ENCODE measurements around the gene DDR1.
"Not testable (repeated sequence)": the region's sequence is repeated elsewhere in the genome, so short reads cannot be mapped to it uniquely, and the experiment has no call there.

DDR1 gene

DNA sequence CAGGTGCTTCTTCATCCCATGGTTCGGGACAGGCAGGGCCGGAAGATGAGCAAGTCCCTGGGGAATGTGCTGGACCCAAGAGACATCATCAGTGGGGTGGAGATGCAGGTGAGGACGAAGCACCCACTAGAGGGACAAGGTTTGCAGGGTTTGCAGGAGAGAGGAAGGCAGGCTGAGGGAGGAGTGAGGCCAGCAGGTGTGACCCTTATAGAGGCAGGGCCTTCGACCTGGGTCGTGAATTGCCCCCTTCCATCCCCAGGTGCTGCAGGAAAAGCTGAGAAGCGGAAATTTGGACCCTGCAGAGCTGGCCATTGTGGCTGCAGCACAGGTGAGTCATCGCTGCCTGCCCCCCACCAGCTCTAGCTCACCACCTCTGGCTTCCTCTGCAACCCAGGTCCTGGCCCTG lies 38.1 kb downstream of the DDR1 start:
- DNase-seq: no peak

DNA sequence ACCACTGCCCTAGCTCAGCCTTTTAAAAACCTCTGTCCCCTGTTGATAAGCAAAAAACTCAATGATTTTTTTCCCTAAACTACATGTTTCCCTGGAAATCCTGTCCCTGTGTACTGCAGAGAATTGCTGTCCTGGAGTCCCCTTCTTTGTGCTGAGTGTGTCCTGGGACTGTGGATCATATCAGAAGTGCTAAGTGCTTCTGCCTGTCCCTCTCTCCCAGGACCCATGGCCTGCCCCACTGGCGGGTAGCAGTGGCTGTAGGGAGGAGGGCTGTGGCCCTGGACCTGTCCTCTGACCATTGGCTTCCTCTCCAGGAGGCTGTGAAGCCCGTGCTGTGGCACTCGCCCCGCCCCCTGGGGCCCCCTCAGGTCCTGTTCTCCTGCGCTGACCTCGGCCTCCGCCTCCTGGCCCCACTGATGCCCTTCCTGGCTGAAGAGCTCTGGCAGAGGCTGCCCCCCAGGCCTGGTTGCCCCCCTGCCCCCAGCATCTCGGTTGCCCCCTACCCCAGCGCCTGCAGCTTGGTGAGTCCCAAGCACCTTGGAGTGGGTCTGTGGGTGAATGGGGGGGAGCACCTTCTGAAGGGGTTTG lies 39.8 kb downstream of the DDR1 start:
- DNase-seq: not testable (repeated sequence)

DNA sequence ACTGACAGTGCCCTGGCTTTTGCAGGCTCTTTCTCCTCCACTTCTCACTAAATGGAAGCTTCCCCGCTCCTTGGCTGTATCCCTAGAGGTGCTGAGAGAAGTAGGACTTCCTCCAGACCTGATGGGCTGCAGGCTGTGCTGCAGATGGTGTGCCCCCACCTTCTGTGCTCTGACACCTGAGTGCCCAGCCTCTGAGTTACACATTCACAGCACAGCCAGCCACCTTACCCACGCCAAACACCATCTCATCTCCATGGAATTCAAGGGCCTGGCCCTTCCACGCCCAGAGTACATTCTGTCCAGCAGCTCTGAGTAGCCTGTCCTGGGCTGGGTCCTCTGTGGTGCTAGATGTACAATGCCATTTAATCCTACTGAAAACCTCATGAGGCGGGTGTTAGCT lies 42.3 kb downstream of the DDR1 start:
- DNase-seq: no peak

DNA sequence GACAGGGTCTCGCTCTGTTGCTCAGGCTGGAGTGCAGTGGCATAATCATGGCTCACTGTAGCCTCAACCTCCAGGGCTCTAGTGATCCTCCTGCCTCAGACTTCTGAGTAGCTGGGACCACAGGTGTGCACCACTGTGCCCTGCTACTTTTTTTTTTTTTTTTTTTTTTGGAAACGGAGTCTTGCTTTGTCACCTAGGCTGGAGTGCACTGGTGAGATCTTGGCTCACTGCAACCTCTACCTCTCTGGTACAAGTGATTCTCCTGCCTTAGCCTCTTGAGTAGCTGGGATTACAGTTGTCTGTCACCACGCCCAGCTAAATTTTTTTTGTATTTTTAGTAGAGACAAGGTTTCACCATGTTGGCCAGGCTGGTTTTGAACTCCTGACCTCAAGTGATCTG lies 42.8 kb downstream of the DDR1 start:
- DNase-seq: not testable (repeated sequence)

DNA sequence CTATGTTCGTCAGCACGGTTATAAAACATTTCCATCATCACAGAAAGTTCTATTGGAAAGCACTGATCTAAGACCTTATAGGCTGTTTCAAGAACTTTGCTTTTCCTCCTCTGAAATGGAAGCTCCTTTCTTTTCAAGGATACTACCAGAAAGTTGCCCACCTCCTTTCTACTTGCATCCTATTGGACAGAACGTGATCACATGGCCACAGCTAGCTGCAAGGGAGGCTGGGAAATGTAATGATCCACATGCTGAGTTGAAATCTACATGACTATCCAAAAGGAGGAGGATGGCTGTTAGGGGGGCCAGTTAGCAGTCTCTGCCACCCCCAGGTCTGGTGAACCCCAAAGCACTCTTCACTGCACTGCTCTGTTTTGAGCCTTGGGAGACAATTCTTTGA lies 44.4 kb downstream of the DDR1 start:
- DNase-seq: no peak

DNA sequence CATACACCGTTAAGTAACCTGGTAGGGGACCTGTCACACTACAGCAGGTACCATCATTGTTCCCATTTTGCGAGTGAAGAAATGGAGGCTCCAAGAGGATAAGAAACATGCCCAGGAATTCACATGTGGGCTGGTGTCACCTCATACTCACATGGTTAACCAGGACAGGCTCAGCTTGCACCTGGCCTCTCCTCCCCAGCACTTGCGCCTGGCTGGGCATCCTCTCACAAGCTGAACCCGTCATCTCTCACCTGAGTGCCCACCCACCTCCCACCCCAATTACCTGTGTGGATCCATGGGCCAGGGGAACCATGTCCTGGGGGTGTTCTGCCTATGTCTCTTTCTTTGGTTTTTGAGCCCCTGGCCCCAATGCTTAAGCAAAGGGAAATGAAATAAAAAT lies 46.2 kb downstream of the DDR1 start:
- DNase-seq: no peak

DNA sequence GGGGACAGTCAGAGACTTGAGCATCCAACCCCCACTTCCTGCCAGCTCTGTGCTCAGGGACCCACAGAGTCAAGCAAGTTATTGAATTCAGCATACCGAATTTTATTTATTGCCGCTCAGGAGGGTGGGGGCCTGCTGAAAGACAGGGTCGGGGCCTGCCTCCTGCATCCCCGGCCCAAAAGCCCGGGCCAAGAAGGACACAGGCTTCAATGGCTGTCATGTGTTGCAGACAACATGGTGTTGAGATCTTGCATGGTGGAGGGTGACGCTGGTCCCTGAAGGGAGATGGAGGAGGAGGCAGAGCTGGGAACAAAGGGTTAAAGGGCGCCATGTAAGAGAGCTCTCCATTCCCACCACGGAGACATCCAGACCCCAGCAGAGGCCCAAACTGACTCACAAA lies 47.0 kb downstream of the DDR1 start:
- no peak for DNase-seq

DNA sequence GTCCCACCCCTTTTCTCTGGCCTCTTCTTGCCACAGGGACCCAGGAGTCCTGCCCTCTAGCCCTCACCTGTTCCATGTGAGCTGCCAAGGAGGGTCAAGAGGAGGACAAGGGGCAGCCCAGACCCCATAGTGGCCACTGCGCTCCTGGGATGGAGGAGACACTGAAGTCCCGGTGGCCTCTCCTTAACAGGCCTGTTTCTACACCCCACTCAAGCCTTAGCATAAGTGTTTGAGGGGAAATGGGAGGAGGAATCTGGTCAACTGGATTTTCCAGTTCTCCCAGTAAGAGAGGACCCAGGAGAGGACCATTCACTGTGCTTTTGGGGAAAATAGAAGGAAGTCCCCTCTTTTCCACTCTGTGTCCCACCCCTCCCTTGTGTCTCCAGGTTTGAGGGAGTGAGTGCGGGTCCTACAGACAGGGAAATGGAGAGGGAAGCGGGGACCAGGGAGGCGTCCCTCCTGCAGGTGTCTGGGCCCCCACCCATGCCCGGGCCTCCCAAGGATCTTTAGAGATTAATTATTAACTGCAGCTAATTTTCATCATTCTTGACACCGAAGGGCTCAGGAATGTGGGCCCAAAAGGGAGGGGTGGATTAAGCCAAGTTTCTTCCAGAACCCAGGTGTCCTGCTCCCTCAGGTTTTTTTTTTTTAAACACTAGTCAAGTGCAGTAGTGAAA lies 47.8 kb downstream of the DDR1 start, which contains the start of gene SFTA2:
SFTA2 (minus strand) TSS at position 202 of the 677 bp plus-strand sequence; CDS start at position 128, 74 bp downstream.
- no peak for DNase-seq

DNA sequence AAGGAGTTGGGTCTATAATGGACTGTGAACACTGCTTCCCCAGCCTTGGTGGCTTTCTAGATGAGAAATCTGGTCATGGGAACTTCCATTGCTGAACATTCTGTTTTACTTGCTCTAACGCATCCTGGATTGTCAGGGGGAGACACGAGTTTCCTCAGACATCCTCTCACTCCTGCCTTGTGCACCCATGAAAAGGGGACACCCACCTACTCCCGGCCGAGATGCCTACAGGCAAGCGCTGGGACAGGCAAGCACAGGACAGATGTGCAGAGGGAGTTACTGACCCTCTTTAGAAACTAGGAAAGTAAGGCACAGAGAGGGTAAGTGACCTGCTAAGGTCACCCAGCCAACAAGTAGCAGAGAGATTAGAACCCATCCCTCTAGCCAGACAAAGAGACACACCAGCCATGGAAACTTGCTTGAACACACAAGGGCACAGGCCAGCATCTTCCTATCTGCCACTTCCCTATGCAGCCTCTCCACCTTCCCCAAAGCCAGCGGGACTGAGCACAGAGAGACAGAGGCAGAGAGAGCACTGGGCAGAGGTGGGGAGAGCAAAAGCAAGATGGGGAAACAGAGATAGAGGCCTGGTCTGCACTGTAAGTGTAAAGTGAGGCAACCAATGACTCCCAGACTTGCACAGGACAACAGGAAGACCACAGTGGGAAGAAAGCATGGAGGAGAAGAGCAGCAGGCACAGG lies 48.5 kb downstream of the DDR1 start:
- DNase-seq: no peak

DNA sequence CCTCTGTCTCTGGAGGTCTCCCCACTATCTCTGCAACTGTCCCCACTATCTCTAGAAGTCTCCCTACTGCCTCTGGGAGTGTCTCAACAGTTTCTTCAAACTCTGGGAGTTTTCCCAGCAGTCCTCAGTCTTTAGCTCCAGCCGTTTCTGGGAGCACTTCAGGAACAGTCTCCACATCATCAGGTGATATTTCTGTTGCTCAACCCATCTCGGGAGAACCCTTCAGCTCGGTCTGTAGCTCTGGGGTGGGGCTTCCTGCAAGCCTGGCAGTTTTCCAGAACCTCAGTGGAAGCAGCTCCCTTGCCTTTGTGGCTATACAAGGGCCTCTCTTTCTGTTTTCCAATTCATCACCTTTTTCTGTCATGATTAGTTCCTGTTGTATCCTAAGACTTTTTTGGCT lies 50.7 kb downstream of the DDR1 start:
- DNase-seq: peak in 1 of 3 experiments; percentile 18

DNA sequence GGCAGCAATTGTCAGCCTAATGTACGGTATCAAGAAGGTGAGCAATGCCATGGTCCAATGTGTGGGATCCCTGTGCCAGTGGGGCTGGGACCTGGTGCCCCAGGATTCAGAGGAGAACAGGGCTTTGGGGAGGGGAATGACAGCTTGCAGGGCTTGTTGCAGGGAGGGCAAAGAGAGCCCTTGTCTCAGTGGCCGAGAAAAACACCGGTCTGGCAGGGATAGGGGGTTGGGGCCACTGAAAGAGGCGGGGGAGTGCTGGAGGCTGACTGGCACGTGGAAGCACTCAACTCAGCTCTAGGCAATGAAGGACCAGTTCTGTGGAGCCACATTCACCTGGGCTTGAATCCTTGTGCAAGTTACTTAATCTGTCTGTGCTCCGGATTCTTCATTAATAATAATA lies 52.9 kb downstream of the DDR1 start:
- no peak for DNase-seq

DNA sequence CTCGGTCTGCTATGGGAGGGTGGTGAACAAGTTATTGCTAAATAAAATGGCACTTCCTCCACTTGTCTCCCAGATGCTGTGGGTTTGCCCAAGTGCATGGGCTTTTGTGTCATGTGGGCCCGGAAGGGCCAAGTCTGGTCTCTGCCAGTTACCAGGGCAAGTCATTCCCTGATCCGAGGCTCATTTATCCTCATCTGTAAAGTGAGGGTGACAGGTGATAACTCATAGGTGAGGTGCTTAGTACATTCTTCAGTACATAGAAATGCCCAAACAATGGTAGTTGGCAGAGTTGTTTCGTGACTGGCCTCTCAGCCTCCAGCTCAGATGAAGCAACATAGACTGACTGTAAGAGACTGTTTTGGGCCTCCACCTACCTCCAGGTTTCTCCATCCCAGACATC lies 54.4 kb downstream of the DDR1 start:
- DNase-seq: no peak

DNA sequence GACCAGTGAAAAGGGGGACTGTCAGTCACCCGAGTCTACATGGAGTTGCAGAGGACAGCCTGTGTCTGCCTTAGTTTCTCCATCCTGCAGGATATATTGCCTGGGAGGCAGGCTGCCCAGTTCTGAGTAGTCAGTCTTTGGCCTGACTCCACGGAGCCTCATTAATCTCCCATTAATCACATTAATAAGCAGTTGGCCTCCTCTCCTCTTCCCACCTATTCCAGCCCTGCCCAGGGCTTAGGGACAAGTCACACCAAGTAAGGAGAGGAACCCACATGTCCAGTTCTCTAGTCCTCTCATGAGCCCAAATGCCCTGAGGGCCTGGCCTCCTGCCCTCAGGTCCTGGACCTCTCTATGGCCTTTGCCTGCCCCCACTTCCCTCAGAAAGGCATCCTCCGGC lies 55.2 kb downstream of the DDR1 start:
- peak in 1 of 3 experiments; percentile 22 for DNase-seq

DNA sequence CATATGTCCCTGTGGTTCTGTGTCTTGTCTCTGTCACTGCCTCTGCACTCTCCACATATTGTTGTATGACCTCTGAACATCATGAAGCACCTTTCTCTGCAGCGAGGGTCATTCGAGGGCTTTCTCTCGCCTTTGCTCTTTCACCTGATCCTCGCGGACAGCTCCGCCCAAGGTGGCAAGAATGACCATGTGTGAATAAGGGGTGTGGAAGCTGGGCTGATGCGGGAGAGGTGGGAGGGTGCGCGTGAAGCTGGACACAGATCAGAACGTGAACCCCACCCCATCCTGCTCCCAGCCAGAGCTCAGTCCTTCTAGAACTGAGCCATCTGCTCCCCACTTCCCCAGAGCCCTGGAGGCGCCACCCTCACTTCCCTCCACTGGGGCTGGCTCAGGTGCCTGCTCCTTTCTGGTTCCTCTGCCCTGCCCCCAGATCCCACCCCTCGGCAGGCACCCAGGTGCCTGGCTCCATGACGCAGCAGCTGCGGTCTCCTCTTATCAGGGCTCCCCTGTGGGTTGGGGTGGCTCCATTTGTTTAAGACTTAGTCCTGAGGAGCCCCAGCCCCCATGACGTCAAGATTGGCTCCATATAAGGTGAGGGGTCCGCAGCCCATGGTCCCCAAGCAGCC lies 56.2 kb downstream of the DDR1 start, which contains the start of gene MUCL3:
MUCL3 (plus strand) TSS at position 613 of the 626 bp plus-strand sequence. CDS start 27 bp downstream, outside the sequence.
- DNase-seq: no peak

DNA sequence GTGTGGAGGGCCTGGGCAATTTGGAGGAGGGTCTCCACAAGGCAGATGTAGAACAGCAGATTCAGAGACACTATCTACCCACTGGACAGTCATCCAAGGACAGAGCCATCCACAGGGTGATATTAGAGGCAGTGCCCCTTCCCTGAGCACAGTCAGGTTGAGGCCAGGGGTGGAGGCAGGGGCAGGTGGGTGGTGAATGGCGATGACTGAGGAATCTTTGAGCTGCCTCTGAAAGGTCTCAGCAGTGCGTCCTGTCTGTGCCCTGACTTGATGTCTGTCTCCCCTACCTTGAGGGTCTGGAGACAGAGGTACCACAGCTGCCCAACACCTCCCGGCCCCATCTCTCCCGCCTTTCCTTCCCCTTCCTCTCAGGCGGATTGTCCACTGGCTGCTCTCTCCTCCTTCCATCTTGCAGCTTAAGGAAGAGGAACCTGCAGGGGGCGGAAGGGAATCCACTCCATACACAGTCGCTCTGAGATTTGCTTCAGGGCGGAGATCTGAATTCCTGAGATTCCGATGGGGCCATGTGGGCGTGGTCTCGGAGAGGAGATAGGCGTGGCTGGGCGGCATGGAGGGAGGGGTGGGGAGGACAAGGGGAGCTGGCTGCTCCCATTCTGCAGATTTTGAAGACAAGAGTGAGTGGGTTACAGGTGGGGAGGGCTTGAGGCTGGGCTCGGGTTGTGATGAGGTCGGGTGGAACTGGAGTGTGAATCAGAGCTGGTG lies 58.2 kb downstream of the DDR1 start:
- no peak for DNase-seq

DNA sequence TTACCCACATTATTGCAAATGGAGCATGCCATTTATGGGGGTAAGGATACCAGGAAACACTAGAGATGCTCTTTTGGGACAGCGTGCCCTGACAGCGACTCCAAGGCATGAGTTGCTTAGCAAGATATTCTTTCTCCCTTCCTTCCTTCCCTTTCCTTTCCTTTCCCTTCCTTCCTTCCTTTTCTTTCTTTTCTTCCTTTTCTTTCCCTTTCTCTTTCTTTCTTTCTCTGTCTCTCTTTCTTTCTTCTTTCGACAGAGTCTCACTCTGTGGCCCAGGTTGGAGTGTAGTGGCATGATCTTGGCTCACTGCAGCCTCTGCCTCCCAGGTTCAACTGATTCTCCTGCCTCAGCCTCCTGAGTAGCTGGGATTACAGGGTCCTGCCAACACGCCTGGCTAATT lies 59.7 kb downstream of the DDR1 start:
- no peak for DNase-seq

DNA sequence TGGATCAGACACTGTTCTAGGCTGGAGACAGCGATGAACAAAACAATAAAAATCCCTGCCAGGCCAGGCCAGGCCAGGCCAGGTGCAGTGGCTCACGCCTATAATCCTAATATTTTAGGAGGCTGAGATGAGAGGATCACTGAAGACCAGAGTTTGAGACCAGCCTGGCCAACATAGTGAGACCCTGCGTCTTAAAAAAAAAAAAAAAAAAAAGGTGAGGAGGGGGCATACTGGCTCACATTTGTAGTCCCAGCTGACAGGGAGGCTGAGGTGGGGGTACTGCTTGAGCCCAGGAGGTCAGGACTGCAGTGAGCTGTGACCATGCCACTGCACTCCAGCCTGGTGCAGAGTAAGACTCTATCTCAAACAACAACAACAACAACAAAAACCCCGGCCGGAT lies 61.0 kb downstream of the DDR1 start:
- no peak for DNase-seq

DNA sequence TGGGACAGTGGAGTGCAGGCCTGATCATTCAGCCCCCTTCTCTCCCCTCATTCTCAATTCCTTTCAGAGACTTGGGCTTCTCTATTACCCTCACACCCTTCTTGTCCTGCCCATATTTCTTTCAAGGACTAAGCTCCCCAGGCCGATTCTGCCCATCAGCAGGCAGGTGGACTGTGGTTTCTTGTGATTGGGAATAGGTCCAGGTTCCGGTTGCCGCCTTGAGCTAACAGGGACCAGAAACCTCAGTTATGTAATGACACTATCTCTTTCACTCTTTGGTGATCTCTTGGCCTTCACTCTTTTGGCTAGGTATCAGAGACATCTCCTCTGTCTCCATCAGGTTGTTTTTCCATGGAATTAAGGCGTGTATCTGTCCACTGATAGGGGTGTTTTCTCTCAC lies 62.9 kb downstream of the DDR1 start:
- no peak for DNase-seq

DNA sequence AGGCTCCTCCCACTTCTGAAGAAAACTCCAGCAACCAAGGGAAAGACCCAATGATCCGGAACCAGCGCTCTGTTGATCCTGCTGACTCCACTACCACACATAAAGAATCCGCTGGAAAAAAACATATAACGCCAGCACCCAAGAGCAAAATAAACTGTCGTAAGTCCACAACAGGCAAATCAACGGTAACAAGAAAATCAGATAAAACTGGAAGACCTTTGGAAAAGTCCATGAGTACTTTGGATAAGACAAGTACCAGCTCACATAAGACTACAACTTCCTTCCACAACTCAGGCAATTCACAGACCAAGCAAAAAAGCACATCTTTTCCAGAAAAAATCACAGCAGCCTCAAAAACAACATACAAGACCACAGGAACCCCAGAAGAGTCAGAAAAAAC lies 64.5 kb downstream of the DDR1 start:
- DNase-seq: no peak

Data from NCI-H1417 (cell line).